HG03103 (cell line): Measurements from ENCODE around the gene KRTAP12-2.
"Not testable (repeated sequence)": the region's sequence is repeated elsewhere in the genome, so short reads cannot be mapped to it uniquely, and the experiment has no call there.

Experiments used
- ATAC-seq: cut with Tn5 transposase; IDR thresholded peaks from one replicate; pipeline ENCODE4 v1.9.1; 2021; ENCODE audit warnings: low read depth; ENCODE audit not compliant: unreplicated experiment

Gene KRTAP12-2

GRCh38 chr21:44653656-44654575 lies 12.8 kb downstream of the KRTAP12-2 start:
- ATAC-seq: no peak

- no peak for ATAC-seq
Measured at GRCh38 chr21:44653123-44653522, 13.6 kb downstream of the KRTAP12-2 start.

GRCh38 chr21:44650973-44651675 lies 15.6 kb downstream of the KRTAP12-2 start:
- ATAC-seq: no peak

- ATAC-seq: no peak
Measured at GRCh38 chr21:44650265-44650972, 16.3 kb downstream of the KRTAP12-2 start.

- ATAC-seq: no peak
Measured at GRCh38 chr21:44649521-44650100, 17.1 kb downstream of the KRTAP12-2 start.

- ATAC-seq: no peak
Measured at GRCh38 chr21:44648557-44649311, 18.0 kb downstream of the KRTAP12-2 start.

- ATAC-seq: no peak
Measured at GRCh38 chr21:44647222-44647552, 19.5 kb downstream of the KRTAP12-2 start.

- ATAC-seq: not testable (repeated sequence)
Measured at GRCh38 chr21:44646366-44647221, 20.1 kb downstream of the KRTAP12-2 start, which contains the start of gene KRTAP10-11. Gene KRTAP10-11 (plus strand): TSS chr21:44646414. CDS start chr21:44646459, 45 bp downstream.

GRCh38 chr21:44644878-44645277 lies 21.8 kb downstream of the KRTAP12-2 start:
- no peak for ATAC-seq

- ATAC-seq: no peak
Measured at GRCh38 chr21:44643741-44644310, 22.9 kb downstream of the KRTAP12-2 start.

- no peak for ATAC-seq
Measured at GRCh38 chr21:44640761-44641160, 26.0 kb downstream of the KRTAP12-2 start.

GRCh38 chr21:44639331-44639655 lies 27.4 kb downstream of the KRTAP12-2 start:
- ATAC-seq: no peak

GRCh38 chr21:44638506-44639330 lies 28.0 kb downstream of the KRTAP12-2 start:
- ATAC-seq: not testable (repeated sequence)

- ATAC-seq: not testable (repeated sequence)
Measured at GRCh38 chr21:44637851-44638348, 28.8 kb downstream of the KRTAP12-2 start.

- no peak for ATAC-seq
Measured at GRCh38 chr21:44637018-44637850, 29.5 kb downstream of the KRTAP12-2 start, which contains the start of gene KRTAP10-10. Gene KRTAP10-10 (plus strand): TSS chr21:44637356. CDS start chr21:44637418, 62 bp downstream.

GRCh38 chr21:44636209-44637017 lies 30.3 kb downstream of the KRTAP12-2 start:
- no peak for ATAC-seq
